Adrenal gland (tissue), 12 donors: Measurements from ENCODE around the gene RANGAP1. TPM values are rescaled to one million over a fixed set of nuclear protein-coding genes. Genes with fewer than 3 reads are reported as not detected.

Source experiments
- DNase-seq, 7 donors: peaks; one replicate each; pipeline ENCODE4 v3.0.0-alpha.2; 2019 to 2020
- H3K27ac ChIP-seq, 5 donors: fragments of 200-600 bp; sonication (generic) in 4 of 5; 1 replicate in 3 of 5; 2 replicates in 2 of 5; pipeline versions ENCODE4 v1.5.1 to v1.8.0; 2016 to 2020; ENCODE audit warnings: mild to moderate bottlenecking in 1 of 5
- H3K27me3 ChIP-seq: fragments of 200-600 bp; 2 replicates; pipeline ENCODE4 v1.8.0; 2021
- H3K36me3 ChIP-seq, 2 donors: fragments of 200-600 bp; replicated peaks in 1 of 2; 1 replicate in 1 of 2; 2 replicates in 1 of 2; pipeline versions ENCODE4 v1.5.1 to v1.8.0; 2018 to 2022
- H3K4me1 ChIP-seq, 2 donors: fragments of 200-600 bp; replicated peaks in 1 of 2; 1 replicate in 1 of 2; 2 replicates in 1 of 2; pipeline versions ENCODE4 v1.5.1 to v1.8.0; 2018 to 2021
- H3K4me3 ChIP-seq, 4 donors: fragments of 200-600 bp; sonication (generic) in 3 of 4; one replicate each; pipeline ENCODE4 v1.5.1; 2016 to 2018
- H3K9me3 ChIP-seq, 3 donors: fragments of 200-600 bp; sonication (generic) in 1 of 3; replicated peaks in 1 of 3; 1 replicate in 2 of 3; 2 replicates in 1 of 3; pipeline versions ENCODE4 v1.5.1 to v1.8.0; 2016 to 2021
- POLR2A ChIP-seq, 2 donors: fragments of 450-650 bp; IDR thresholded peaks; one replicate each; pipeline ENCODE4 v1.6.1; 2017; ENCODE audit warnings: antibody characterized with exemption in 2 of 2, mild to moderate bottlenecking in 2 of 2, moderate library complexity in 1 of 2
- WGBS, 4 donors: extraction: QIAGEN DNeasy Blood & Tissue Kit in 2 of 4; methylation state at CpG; one replicate each; pipeline versions ENCODE4 v1.1.5 to v1.1.7; 2013 to 2017; 5-methylcytosine and 5-hydroxymethylcytosine counted together
- intact Hi-C, 2 donors: fragments of 100-400 bp; cut with DNase I; formaldehyde crosslinking; loops; one replicate each; pipeline versions ENCODE4 v1.14.1 to v1.15.0; 2022 to 2023
- polyA plus RNA-seq, 3 donors: library from polyadenylated mRNA; stranded (reverse); fragments of 200-250 nt in 2 of 3; fragments of 350-450 nt in 1 of 3; fragmentation: Illumina TruSeq in 1 of 3; extraction: RNeasy Lipid Tissue Mini Kit (QIAGEN cat#74804) in 1 of 3; gene quantifications; one replicate each; pipeline ENCODE4 v1.2.3, GENCODE V29; 2013 to 2014
- total RNA-seq, 9 donors: library from RNA; depleted of rRNA in 4 of 9; stranded (reverse); fragments of >200 nt in 4 of 9; fragments of 120-200 nt in 1 of 9; fragmentation: NEBNext Ultra II Directional in 1 of 9; extraction: Animal tissue kit (Norgen Biotek cat#: 25700) in 1 of 9; gene quantifications; one replicate each; pipeline versions ENCODE4 v1.1.0 to v1.2.4, GENCODE V29; 2013 to 2023
- TF ChIP-seq, protein P1 (sequence below), 6 experiments: fragments of 450-650 bp in 4 of 6; fragments of 200-600 bp in 2 of 6; sonication (generic) in 1 of 6; IDR thresholded peaks; 1 replicate in 5 of 6; 2 replicates in 1 of 6; pipeline versions ENCODE4 v1.5.1 to v1.8.0; 2016 to 2021; ENCODE audit warnings: antibody characterized with exemption in 6 of 6, mild to moderate bottlenecking in 2 of 6, moderate library complexity in 1 of 6
- donor health status: healthy with polysubstance abuse.
- donor health status: Bipolar disorder and iron deficiency.
- donor health status: DM: yes; HTN: yes; CAD: no.
- donor health status: DM: no; HTN: no; CAD: no.
- donor health status: DM: no; HTN: no; CAD: no.
- donor health status: DM: yes; HTN: yes; CAD: no.

Gene RANGAP1
- total and polyA plus RNA-seq, 12 donors, result 56.6 to 134 (median 76.7) TPM

DNA sequence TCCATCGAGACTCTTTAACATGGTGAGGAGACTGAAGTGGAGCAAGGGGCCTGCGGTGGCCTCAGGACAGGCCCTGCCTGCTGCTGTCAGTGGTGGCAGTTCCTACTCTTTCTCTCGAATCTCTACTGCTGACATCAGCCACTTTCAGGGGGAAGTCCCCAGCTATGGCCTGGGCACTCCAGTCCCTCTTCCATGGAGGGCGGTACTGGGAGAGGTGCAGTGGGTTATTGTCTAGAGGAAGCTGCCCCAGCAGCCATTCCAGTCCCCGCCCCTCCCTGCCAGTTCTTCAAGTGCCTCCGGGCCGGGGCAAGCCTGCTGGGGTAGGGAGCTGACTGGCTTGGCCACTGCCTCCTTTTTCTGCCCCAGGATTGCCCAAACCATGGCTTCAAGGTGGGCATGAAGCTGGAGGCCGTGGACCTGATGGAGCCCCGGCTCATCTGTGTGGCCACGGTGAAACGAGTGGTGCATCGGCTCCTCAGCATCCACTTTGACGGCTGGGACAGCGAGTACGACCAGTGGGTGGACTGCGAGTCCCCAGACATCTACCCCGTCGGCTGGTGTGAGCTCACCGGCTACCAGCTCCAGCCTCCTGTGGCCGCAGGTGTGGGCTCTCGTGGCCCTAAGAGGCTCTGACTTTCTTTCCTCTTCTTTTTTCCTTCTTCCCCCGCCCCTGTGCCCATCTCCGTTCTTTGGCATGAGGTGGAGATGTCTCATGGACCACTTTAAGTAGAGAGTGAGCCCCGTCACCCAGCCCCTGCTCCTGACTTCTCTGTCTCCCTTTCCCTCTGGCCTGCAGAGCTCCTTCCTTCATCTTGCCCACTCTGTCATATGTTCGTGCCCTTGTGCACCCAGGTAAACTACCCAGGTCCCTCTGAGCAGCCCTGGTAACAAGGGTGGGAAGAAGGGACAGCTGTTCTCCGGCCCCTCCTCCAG, 59.0 kb downstream of the RANGAP1 start:
- Histone ChIP-seq H3K4me1 (no peaks in the 10 kb centered on the region), H3K36me3 (peaks cover 0 to 61% of the 10 kb centered on the region in 2 donors), H3K4me3 (no peak overlapping the region), H3K27me3 (no peaks in the 10 kb centered on the region), H3K9me3 (no peaks in the 10 kb centered on the region), H3K27ac (no peak overlapping the region)
- intact Hi-C loops, result no loop called here
- 91 to 96% (median 95%) methylated on average over 14 to 26 of the region's 26 CpGs for WGBS, 4 donors
- TF ChIP-seq POLR2A (IDR thresholded peaks at IDR 0.05), result no peak
- TF ChIP-seq, protein P1, sequence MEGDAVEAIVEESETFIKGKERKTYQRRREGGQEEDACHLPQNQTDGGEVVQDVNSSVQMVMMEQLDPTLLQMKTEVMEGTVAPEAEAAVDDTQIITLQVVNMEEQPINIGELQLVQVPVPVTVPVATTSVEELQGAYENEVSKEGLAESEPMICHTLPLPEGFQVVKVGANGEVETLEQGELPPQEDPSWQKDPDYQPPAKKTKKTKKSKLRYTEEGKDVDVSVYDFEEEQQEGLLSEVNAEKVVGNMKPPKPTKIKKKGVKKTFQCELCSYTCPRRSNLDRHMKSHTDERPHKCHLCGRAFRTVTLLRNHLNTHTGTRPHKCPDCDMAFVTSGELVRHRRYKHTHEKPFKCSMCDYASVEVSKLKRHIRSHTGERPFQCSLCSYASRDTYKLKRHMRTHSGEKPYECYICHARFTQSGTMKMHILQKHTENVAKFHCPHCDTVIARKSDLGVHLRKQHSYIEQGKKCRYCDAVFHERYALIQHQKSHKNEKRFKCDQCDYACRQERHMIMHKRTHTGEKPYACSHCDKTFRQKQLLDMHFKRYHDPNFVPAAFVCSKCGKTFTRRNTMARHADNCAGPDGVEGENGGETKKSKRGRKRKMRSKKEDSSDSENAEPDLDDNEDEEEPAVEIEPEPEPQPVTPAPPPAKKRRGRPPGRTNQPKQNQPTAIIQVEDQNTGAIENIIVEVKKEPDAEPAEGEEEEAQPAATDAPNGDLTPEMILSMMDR (IDR thresholded peaks at IDR 0.05), result no peak
- peak in 2 of 7 donors; percentile 52 for DNase-seq

DNA sequence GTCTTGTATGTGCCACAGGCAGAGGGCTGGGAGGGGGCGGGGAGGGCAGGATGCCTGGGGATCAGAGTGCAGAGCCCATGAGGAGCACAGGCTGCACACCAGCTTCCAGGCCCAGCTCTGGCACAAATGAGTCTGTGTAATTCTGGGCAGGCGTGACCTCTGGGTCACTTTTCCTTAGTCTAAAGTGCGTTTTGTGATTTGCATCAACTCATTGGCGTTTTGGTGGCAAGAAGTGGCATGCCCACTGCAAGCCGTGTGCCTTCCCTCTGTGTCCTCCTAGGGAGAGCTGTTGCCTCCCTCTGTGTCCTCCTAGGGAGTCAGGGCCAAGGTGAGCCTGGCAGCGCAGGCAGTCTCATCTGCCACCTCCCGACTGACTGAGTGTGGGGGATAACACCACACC, 62.5 kb downstream of the RANGAP1 start:
- intact Hi-C loops, result no loop called here
- H3K36me3 ChIP-seq, result peaks cover 0 to 80% of the 10 kb centered on the region in 2 donors
- WGBS, 4 donors, result 73 to 87% (median 79%) methylated on average over 5 to 7 of the region's 7 CpGs

DNA sequence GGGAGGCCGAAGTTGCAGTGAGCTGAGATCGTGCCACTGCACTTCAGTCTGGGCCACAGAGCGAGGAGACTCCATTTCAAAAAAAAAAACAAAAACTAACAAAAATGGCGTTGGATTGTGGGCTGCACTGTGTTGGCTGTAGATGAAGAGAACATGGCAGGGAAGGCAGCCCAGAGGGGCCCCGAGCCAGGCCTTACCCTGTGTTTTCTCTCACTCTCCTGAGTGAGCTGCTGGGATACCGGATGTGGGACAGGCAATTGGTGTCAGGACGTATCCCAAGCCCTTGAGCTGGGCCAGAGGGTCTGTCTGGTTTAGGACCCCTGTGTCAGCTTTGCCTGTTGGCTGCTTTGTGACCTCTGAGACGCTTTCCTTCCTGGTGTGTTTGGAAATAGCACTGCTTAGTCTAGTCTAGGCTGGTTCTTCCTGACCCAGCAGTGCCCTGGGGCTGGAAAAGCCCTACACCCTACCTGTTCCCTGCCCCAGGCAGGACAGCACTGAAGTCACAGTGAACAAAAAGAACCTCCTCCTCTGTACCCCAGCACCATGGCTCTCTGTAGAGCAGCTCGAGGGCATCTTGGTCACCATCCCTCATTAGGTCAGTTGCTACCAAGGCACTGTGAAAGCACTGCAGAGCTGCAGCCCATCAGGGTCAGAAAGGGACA, 63.0 kb downstream of the RANGAP1 start:
- Histone ChIP-seq H3K4me3 (no peak overlapping the region), H3K9me3 (no peaks in the 10 kb centered on the region), H3K27ac (no peak overlapping the region), H3K36me3 (peaks cover 0 to 77% of the 10 kb centered on the region in 2 donors), H3K27me3 (no peaks in the 10 kb centered on the region), H3K4me1 (peaks cover 0 to 2% of the 10 kb centered on the region in 2 donors)
- TF ChIP-seq, protein P1 (IDR thresholded peaks at IDR 0.05), result no peak
- TF ChIP-seq POLR2A (IDR thresholded peaks at IDR 0.05), result no peak
- 79 to 90% (median 86%) methylated on average over 7 to 9 of the region's 9 CpGs for WGBS, 4 donors
- DNase-seq, result no peak
- intact Hi-C loops, result no loop called here

More for the DNA sequence above, 62.5 kb downstream of the RANGAP1 start:
- H3K27ac ChIP-seq, result peak overlapping the region in 1 of 5 donors; percentile 34
- no peak for DNase-seq
- no peak for TF ChIP-seq POLR2A (IDR thresholded peaks at IDR 0.05)
- TF ChIP-seq, protein P1 (IDR thresholded peaks at IDR 0.05), result no peak
- H3K4me3 ChIP-seq, result no peak overlapping the region
- no peaks in the 10 kb centered on the region for H3K4me1 ChIP-seq
- no peaks in the 10 kb centered on the region for H3K9me3 ChIP-seq
- no peaks in the 10 kb centered on the region for H3K27me3 ChIP-seq

DNA sequence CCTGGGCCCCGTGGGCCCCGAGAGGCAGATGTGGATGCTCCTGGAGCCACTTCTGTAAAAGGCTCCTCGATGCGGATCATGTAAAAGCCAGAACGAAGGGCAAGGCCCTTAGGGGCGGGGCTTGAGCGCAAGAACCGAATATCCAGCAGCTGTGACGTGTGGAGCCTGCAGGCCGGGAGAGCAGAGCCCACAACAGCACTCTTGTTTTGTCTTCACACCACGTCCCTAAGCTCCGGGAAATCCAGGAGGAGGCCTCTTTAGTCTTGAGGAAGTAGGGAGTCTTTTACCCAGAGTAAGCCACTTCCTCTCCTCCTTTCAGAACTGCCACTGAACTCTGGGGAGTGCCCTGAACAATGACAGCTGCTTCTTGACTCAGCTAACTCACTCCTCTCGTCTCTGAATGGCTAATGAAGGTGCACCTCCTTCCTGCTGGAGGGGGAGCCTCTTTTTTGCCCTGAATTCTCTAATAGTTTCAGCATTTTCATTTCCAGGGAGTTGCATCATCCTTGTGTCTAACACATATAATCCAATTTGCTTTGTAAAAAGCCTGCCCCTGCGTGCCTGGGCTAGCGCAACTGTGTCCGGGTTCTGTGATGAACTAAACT, 68.3 kb downstream of the RANGAP1 start:
- TF ChIP-seq, protein P1 (IDR thresholded peaks at IDR 0.05), result no peak
- TF ChIP-seq POLR2A (IDR thresholded peaks at IDR 0.05), result no peak
- H3K36me3 ChIP-seq, result peaks cover 0 to 43% of the 10 kb centered on the region in 2 donors
- H3K9me3 ChIP-seq, result no peaks in the 10 kb centered on the region
- intact Hi-C loops, result no loop called here
- H3K27me3 ChIP-seq, result no peaks in the 10 kb centered on the region
- DNase-seq, result peak in 5 of 7 donors; percentile 52 to 84 (median 56)
- WGBS, 4 donors, result 56 to 68% (median 62%) methylated on average over 16 of the region's 16 CpGs
- no peak overlapping the region for H3K4me3 ChIP-seq
- H3K4me1 ChIP-seq, result peaks cover 0 to 16% of the 10 kb centered on the region in 2 donors
- H3K27ac ChIP-seq, result peak overlapping the region in 4 of 5 donors; percentile 41 to 84 (median 66)
